H9 (cell line): ENCODE results near the gene CFAP100. TPM values are rescaled to one million over a fixed set of nuclear protein-coding genes. Genes with fewer than 3 reads are reported as not detected.

Experiments
- DNase-seq: peaks from one replicate; pipeline ENCODE4 v3.0.0-alpha.2; 2017
- H2AFZ ChIP-seq: one replicate; pipeline ENCODE4 v1.6.1; 2013; ENCODE audit warnings: mild to moderate bottlenecking, low read length, control low read depth, moderate library complexity
- H2AK5ac ChIP-seq: 2 replicates; pipeline ENCODE4 v1.6.1; 2013; ENCODE audit warnings: low read length, control low read depth, mixed read lengths; ENCODE audit not compliant: insufficient read length
- H2BK120ac ChIP-seq: one replicate; pipeline ENCODE4 v1.6.1; 2013; ENCODE audit warnings: low read depth, mild to moderate bottlenecking, low read length, control low read depth, inconsistent platforms; ENCODE audit not compliant: poor library complexity, severe bottlenecking
- H2BK12ac ChIP-seq: 2 replicates; pipeline ENCODE4 v1.6.1; 2013; ENCODE audit warnings: low read length, control low read depth, mixed read lengths, low read depth; ENCODE audit not compliant: insufficient read length
- H2BK15ac ChIP-seq: 2 replicates; pipeline ENCODE4 v1.6.1; 2013; ENCODE audit warnings: low read depth, low read length, control low read depth
- H2BK20ac ChIP-seq: one replicate; pipeline ENCODE4 v1.6.1; 2013; ENCODE audit warnings: low read depth, mild to moderate bottlenecking, low read length, control low read depth, inconsistent platforms; ENCODE audit not compliant: poor library complexity, severe bottlenecking
- H2BK5ac ChIP-seq: 2 replicates; pipeline ENCODE4 v1.6.1; 2013; ENCODE audit warnings: low read length, control low read depth, mixed read lengths; ENCODE audit not compliant: insufficient read length
- H3K14ac ChIP-seq: 2 replicates; pipeline ENCODE4 v1.6.1; 2013; ENCODE audit warnings: low read length, control low read depth; ENCODE audit not compliant: insufficient read depth
- H3K18ac ChIP-seq: 2 replicates; pipeline ENCODE4 v1.6.1; 2013; ENCODE audit warnings: low read depth, mild to moderate bottlenecking, mixed read lengths, low read length, control low read depth; ENCODE audit not compliant: insufficient read length
- H3K23ac ChIP-seq: 2 replicates; pipeline ENCODE4 v1.6.1; 2013; ENCODE audit warnings: low read length, control low read depth, mixed read lengths, low read depth; ENCODE audit not compliant: insufficient read length
- H3K23me2 ChIP-seq: 2 replicates; pipeline ENCODE4 v1.6.1; 2013; ENCODE audit warnings: low read depth, mild to moderate bottlenecking, mixed read lengths, low read length, control low read depth; ENCODE audit not compliant: insufficient read length, poor library complexity, severe bottlenecking
- H3K27ac ChIP-seq: 2 replicates; pipeline ENCODE4 v1.5.1; 2013; ENCODE audit warnings: low read length, control low read depth, mixed read lengths, low read depth; ENCODE audit not compliant: insufficient read length
- H3K27me3 ChIP-seq: 2 replicates; pipeline ENCODE4 v1.6.1; 2013; ENCODE audit warnings: low read length, control low read depth, inconsistent platforms; ENCODE audit not compliant: insufficient read depth
- H3K4ac ChIP-seq: 2 replicates; pipeline ENCODE4 v1.6.1; 2013; ENCODE audit warnings: low read depth, mild to moderate bottlenecking, control low read depth, inconsistent platforms, low read length, moderate library complexity
- H3K4me1 ChIP-seq: 2 replicates; pipeline ENCODE4 v1.6.1; 2013; ENCODE audit warnings: low read length, control low read depth, inconsistent platforms; ENCODE audit not compliant: insufficient read depth
- H3K4me2 ChIP-seq: 2 replicates; pipeline ENCODE4 v1.6.1; 2013; ENCODE audit warnings: low read length, control low read depth, mixed read lengths; ENCODE audit not compliant: insufficient read length, insufficient read depth
- H3K56ac ChIP-seq: 2 replicates; pipeline ENCODE4 v1.6.1; 2013; ENCODE audit warnings: low read depth, mild to moderate bottlenecking, mixed read lengths, low read length, control low read depth; ENCODE audit not compliant: insufficient read length
- H3K79me1 ChIP-seq: 2 replicates; pipeline ENCODE4 v1.6.1; 2013; ENCODE audit warnings: low read depth, mild to moderate bottlenecking, moderate library complexity, low read length, control low read depth, inconsistent platforms; ENCODE audit not compliant: insufficient read depth, poor library complexity, severe bottlenecking
- H3K79me2 ChIP-seq: 2 replicates; pipeline ENCODE4 v1.6.1; 2013; ENCODE audit warnings: low read length, control low read depth, inconsistent platforms; ENCODE audit not compliant: insufficient read depth
- H3K9ac ChIP-seq: 2 replicates; pipeline ENCODE4 v1.6.1; 2013; ENCODE audit warnings: low read length, control low read depth, mixed read lengths; ENCODE audit not compliant: insufficient read length; ENCODE audit errors: extremely low read depth
- H3K9me3 ChIP-seq: one replicate; pipeline ENCODE4 v1.6.1; 2013; ENCODE audit warnings: low read depth, low read length, inconsistent platforms; ENCODE audit not compliant: control insufficient read depth
- H3T11ph ChIP-seq: one replicate; pipeline ENCODE4 v1.6.1; 2013; ENCODE audit warnings: mild to moderate bottlenecking, low read length, control low read depth, inconsistent platforms
- H4K20me1 ChIP-seq: one replicate; pipeline ENCODE4 v1.6.1; 2013; ENCODE audit not compliant: control insufficient read depth, insufficient read length, insufficient read depth
- H4K5ac ChIP-seq: 2 replicates; pipeline ENCODE4 v1.6.1; 2013; ENCODE audit warnings: low read depth, mild to moderate bottlenecking, mixed read lengths, low read length, control low read depth; ENCODE audit not compliant: insufficient read length
- H4K8ac ChIP-seq: replicated peaks from 2 replicates; pipeline ENCODE4 v1.6.1; 2013; ENCODE audit warnings: low read length, control low read depth, mixed read lengths, low read depth; ENCODE audit not compliant: insufficient read length
- H4K91ac ChIP-seq: 2 replicates; pipeline ENCODE4 v1.6.1; 2013; ENCODE audit warnings: low read depth, mild to moderate bottlenecking, moderate library complexity, mixed read lengths, low read length, control low read depth; ENCODE audit not compliant: insufficient read length
- H3K27ac Mint-ChIP-seq, 3 experiments: 2 replicates in 2 of 3; 3 replicates in 1 of 3; pipeline ENCODE4 v1.8.0; 2020 to 2021; ENCODE audit warnings: mixed read lengths in 3 of 3, mild to moderate bottlenecking in 1 of 3, moderate library complexity in 1 of 3
- H3K27me3 Mint-ChIP-seq: 2 replicates; pipeline ENCODE4 v1.8.0; 2021; ENCODE audit warnings: low read depth, mild to moderate bottlenecking, moderate library complexity, mixed read lengths
- H3K36me3 Mint-ChIP-seq, 3 experiments: 2 replicates in 2 of 3; 3 replicates in 1 of 3; pipeline ENCODE4 v1.8.0; 2020 to 2021; ENCODE audit warnings: low read depth in 3 of 3, mixed read lengths in 3 of 3; ENCODE audit not compliant: insufficient read depth in 1 of 3
- H3K4me1 Mint-ChIP-seq, 2 experiments: 2 replicates each; pipeline ENCODE4 v1.8.0; 2020; ENCODE audit warnings: mixed read lengths in 2 of 2
- H3K4me3 Mint-ChIP-seq, 2 experiments: 2 replicates in 1 of 2; 3 replicates in 1 of 2; pipeline ENCODE4 v1.8.0; 2020 to 2021; ENCODE audit warnings: mild to moderate bottlenecking in 2 of 2, mixed read lengths in 2 of 2, moderate library complexity in 1 of 2
- H3K9me3 Mint-ChIP-seq, 2 experiments: 2 replicates in 1 of 2; 3 replicates in 1 of 2; pipeline ENCODE4 v1.8.0; 2020; ENCODE audit warnings: mild to moderate bottlenecking in 2 of 2, mixed read lengths in 2 of 2, moderate library complexity in 1 of 2
- WGBS: extraction: QIAGEN DNeasy Blood & Tissue Kit; methylation state at CpG from one replicate; pipeline ENCODE4 v1.1.7; 2013; ENCODE audit warnings: missing lambda C conversion rate, low lambda C conversion rate, mixed read lengths; ENCODE audit not compliant: insufficient read length; ENCODE audit errors: extremely low coverage; 5-methylcytosine and 5-hydroxymethylcytosine counted together
- total RNA-seq: library from RNA; stranded (reverse); gene quantifications from 2 replicates; pipeline ENCODE4 v1.2.1, GENCODE V29; 2021
- TF ChIP-seq, protein P1 (sequence below): fragments of 200-600 bp; sonication (generic); conservative IDR thresholded peaks from 3 replicates; pipeline ENCODE4 v1.8.0; 2021; ENCODE audit warnings: antibody characterized with exemption, mild to moderate bottlenecking

Gene CFAP100
- total RNA-seq, 1 experiment from 2014 or later: 0.44 TPM

DNA sequence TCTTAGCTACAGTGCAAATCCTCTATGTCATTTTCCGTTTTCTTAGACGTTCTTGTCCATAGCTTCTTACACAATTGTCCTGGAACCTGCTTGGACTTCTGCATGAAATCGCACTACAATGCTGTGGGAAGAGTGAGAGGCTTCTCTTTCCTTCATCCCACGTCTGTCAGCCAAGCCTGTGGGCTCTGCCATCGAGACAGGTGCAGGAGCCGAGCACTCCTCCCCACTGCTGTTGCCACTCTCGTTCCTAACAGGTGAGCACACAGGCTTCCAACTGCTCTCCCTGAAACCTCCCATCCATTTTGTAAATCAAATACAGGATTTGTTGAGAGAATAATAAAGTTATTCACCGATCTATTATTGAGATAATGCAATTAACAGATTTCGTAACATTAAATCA, 57.5 kb downstream of the CFAP100 start:
- no peak overlapping the region for H3K56ac ChIP-seq
- no peak overlapping the region for H3K27ac ChIP-seq
- H3K4me1 ChIP-seq: no peaks in the 10 kb centered on the region
- Mint-ChIP-seq H3K27me3 (no peaks in the 10 kb centered on the region; the same call in 1 of the 2 replicates), H3K4me3 (no peak overlapping the region), H3K4me1 (peaks cover 0 to 3% of the 10 kb centered on the region in 2 experiments; a peak in 2 of 4 replicates), H3K27ac (no peak overlapping the region), H3K36me3 (peaks cover 11 to 48% (median 39%) of the 10 kb centered on the region in 3 experiments), H3K9me3 (no peaks in the 10 kb centered on the region)
- H2BK20ac ChIP-seq: no peak overlapping the region
- H2BK12ac ChIP-seq: no peak overlapping the region
- no peak overlapping the region for H4K91ac ChIP-seq
- H3K79me2 ChIP-seq: no peaks in the 10 kb centered on the region
- H4K5ac ChIP-seq: no peak overlapping the region
- H3K4me2 ChIP-seq: no peak overlapping the region
- no peak overlapping the region for H2BK120ac ChIP-seq
- H3K18ac ChIP-seq: no peak overlapping the region
- no peak overlapping the region for H3K4ac ChIP-seq
- no peaks in the 10 kb centered on the region for H3K79me1 ChIP-seq
- no peak overlapping the region for H4K8ac ChIP-seq
- H2BK5ac ChIP-seq: no peak overlapping the region
- H2BK15ac ChIP-seq: no peak overlapping the region
- no peak overlapping the region for H3K9ac ChIP-seq
- no peaks in the 10 kb centered on the region for H3K23me2 ChIP-seq
- no peak overlapping the region for H3K14ac ChIP-seq
- no peak overlapping the region for H3T11ph ChIP-seq
- WGBS: no CpG with 5 or more reads among the region's 9 CpGs
- TF ChIP-seq, protein P1, sequence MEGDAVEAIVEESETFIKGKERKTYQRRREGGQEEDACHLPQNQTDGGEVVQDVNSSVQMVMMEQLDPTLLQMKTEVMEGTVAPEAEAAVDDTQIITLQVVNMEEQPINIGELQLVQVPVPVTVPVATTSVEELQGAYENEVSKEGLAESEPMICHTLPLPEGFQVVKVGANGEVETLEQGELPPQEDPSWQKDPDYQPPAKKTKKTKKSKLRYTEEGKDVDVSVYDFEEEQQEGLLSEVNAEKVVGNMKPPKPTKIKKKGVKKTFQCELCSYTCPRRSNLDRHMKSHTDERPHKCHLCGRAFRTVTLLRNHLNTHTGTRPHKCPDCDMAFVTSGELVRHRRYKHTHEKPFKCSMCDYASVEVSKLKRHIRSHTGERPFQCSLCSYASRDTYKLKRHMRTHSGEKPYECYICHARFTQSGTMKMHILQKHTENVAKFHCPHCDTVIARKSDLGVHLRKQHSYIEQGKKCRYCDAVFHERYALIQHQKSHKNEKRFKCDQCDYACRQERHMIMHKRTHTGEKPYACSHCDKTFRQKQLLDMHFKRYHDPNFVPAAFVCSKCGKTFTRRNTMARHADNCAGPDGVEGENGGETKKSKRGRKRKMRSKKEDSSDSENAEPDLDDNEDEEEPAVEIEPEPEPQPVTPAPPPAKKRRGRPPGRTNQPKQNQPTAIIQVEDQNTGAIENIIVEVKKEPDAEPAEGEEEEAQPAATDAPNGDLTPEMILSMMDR: no peak
- H4K20me1 ChIP-seq: no peaks in the 10 kb centered on the region
- H3K9me3 ChIP-seq: no peaks in the 10 kb centered on the region
- no peak for DNase-seq
- H2AK5ac ChIP-seq: no peak overlapping the region
- H3K23ac ChIP-seq: no peak overlapping the region
- H2AFZ ChIP-seq: no peak overlapping the region
- no peaks in the 10 kb centered on the region for H3K27me3 ChIP-seq
